SU-DHL-6 (cell line): ENCODE results near the gene EIF4G1.

Experiments
- H2AFZ ChIP-seq: fragments of 200-600 bp; sonication (generic); 2 replicates; pipeline ENCODE4 v1.6.1; 2014; ENCODE audit warnings: low read depth, mild to moderate bottlenecking, moderate library complexity, mixed read lengths, antibody characterized with exemption, low read length; ENCODE audit not compliant: severe bottlenecking
- H3F3A ChIP-seq: fragments of 200-600 bp; shearing (Covaris generic); 2 replicates; pipeline ENCODE4 v1.6.0; 2016; ENCODE audit warnings: antibody characterized with exemption, mild to moderate bottlenecking; ENCODE audit not compliant: insufficient read depth
- H3K27ac ChIP-seq: fragments of 200-600 bp; sonication (generic); 2 replicates; pipeline ENCODE4 v1.5.1; 2016; ENCODE audit warnings: low read depth, mild to moderate bottlenecking, low read length, moderate library complexity, mixed read lengths
- H3K27me3 ChIP-seq: fragments of 200-600 bp; sonication (generic), shearing (Covaris generic); 2 replicates; pipeline ENCODE4 v1.6.0; 2014; ENCODE audit warnings: mild to moderate bottlenecking, low read length
- H3K36me3 ChIP-seq: fragments of 200-600 bp; sonication (generic); 2 replicates; pipeline ENCODE4 v1.6.1; 2014; ENCODE audit warnings: mild to moderate bottlenecking, low read length, mixed read lengths
- H3K4me2 ChIP-seq: fragments of 300-600, 200-600 bp; shearing (Covaris generic), sonication (generic); 2 replicates; pipeline ENCODE4 v1.6.0; 2014; ENCODE audit warnings: low read length, low read depth, mild to moderate bottlenecking; ENCODE audit not compliant: poor library complexity, severe bottlenecking
- H3K4me3 ChIP-seq: fragments of 200-600 bp; sonication (generic); 2 replicates; pipeline ENCODE4 v1.5.1; 2014; ENCODE audit warnings: antibody characterized with exemption, low read length, mild to moderate bottlenecking, mixed read lengths; ENCODE audit not compliant: insufficient read depth, poor library complexity, severe bottlenecking
- H3K79me2 ChIP-seq: fragments of 200-600 bp; sonication (generic); 2 replicates; pipeline ENCODE4 v1.6.1; 2014; ENCODE audit warnings: mild to moderate bottlenecking, low read length, moderate library complexity; ENCODE audit not compliant: insufficient read depth
- H3K9ac ChIP-seq: fragments of 200-600 bp; sonication (generic); 2 replicates; pipeline ENCODE4 v1.7.0; 2014; ENCODE audit warnings: mild to moderate bottlenecking, low read length
- H3K9me2 ChIP-seq: fragments of 200-600 bp; sonication (generic); replicated peaks from 2 replicates; pipeline ENCODE4 v1.6.1; 2014; ENCODE audit warnings: low read length; ENCODE audit not compliant: insufficient read depth
- H3K9me3 ChIP-seq: fragments of 200-600 bp; sonication (generic); 2 replicates; pipeline ENCODE4 v1.6.1; 2014; ENCODE audit warnings: low read length, mixed read lengths; ENCODE audit not compliant: insufficient read depth
- H4K20me1 ChIP-seq: fragments of 200-600 bp; sonication (generic); 2 replicates; pipeline ENCODE4 v1.6.1; 2014; ENCODE audit warnings: low read depth, mild to moderate bottlenecking, antibody characterized with exemption, low read length, moderate library complexity, mixed read lengths
- CTCF ChIP-seq: fragments of 200-600 bp; sonication (generic); IDR thresholded peaks from one replicate; pipeline ENCODE4 v1.5.1; 2017; ENCODE audit warnings: antibody characterized with exemption, mild to moderate bottlenecking, low read length, moderate library complexity; ENCODE audit not compliant: insufficient read depth, poor library complexity, severe bottlenecking
- EZH2phosphoT487 ChIP-seq: fragments of 200-600 bp; sonication (generic), shearing (Covaris generic); conservative IDR thresholded peaks from 2 replicates; pipeline ENCODE4 v1.6.1; 2018; ENCODE audit warnings: mild to moderate bottlenecking, antibody characterized with exemption, low read length, moderate library complexity, mixed read lengths

Gene EIF4G1

GRCh38 chr3:184306341-184306972, 7.9 kb upstream of the EIF4G1 start:
- H3F3A ChIP-seq: 0 out of 2 replicates have a peak, but pooled peaks cover 7% of the 10 kb centered on the region
- no peak overlapping the region for H3K4me2 ChIP-seq
- no peaks in the 10 kb centered on the region for H3K9me3 ChIP-seq
- H3K27ac ChIP-seq: no peak overlapping the region
- no peaks in the 10 kb centered on the region for H3K27me3 ChIP-seq
- no peak overlapping the region for H2AFZ ChIP-seq
- H3K79me2 ChIP-seq: no peaks in the 10 kb centered on the region
- H3K9ac ChIP-seq: no peak overlapping the region
- no peaks in the 10 kb centered on the region; the same call in 1 of the 2 replicates for H3K36me3 ChIP-seq
- H4K20me1 ChIP-seq: no peaks in the 10 kb centered on the region
- H3K4me3 ChIP-seq: no peak overlapping the region
- TF ChIP-seq EZH2phosphoT487 (no peak), CTCF (no peak)
- H3K9me2 ChIP-seq: no peaks in the 10 kb centered on the region

DNA sequence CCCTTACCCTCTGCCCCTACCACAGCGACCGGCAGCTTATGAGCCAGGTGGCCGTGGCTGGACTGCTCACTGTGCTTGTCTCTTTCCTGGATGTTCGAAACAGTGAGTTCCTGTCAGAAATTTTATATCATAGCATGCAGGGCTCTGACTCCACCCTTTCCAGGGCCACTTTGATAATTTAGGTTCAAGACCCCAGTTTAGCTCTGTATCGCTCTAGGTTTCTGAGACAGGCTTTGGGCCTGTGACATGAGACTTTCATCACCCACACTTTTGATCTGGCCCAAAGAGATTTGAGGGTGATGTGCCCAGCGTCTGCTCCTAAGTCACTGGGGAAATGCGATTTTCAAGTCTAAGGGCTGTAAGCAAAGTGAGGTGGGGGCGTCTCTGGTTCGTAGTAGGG, 6.5 kb upstream of the EIF4G1 start:
- no peak for TF ChIP-seq EZH2phosphoT487
- TF ChIP-seq CTCF: no peak
- Histone ChIP-seq H3K27me3 (no peaks in the 10 kb centered on the region), H3K4me2 (no peak overlapping the region), H3K79me2 (no peaks in the 10 kb centered on the region), H4K20me1 (no peaks in the 10 kb centered on the region), H3K9me3 (no peaks in the 10 kb centered on the region), H3K9ac (no peak overlapping the region), H3F3A (0 out of 2 replicates have a peak, but pooled peaks cover 7% of the 10 kb centered on the region), H3K27ac (no peak overlapping the region), H3K4me3 (no peak overlapping the region), H2AFZ (no peak overlapping the region), H3K36me3 (no peaks in the 10 kb centered on the region; the same call in 1 of the 2 replicates), H3K9me2 (no peaks in the 10 kb centered on the region)

- no peak for TF ChIP-seq CTCF
- TF ChIP-seq EZH2phosphoT487: no peak
- Histone ChIP-seq H3K36me3 (no peaks in the 10 kb centered on the region; the same call in 1 of the 2 replicates), H3F3A (0 out of 2 replicates have a peak, but pooled peaks cover 7% of the 10 kb centered on the region), H3K9ac (no peak overlapping the region), H3K9me2 (no peaks in the 10 kb centered on the region), H3K27ac (no peak overlapping the region), H3K27me3 (no peaks in the 10 kb centered on the region), H4K20me1 (no peaks in the 10 kb centered on the region), H3K4me2 (no peak overlapping the region), H3K4me3 (no peak overlapping the region), H2AFZ (no peak overlapping the region), H3K9me3 (no peaks in the 10 kb centered on the region), H3K79me2 (no peaks in the 10 kb centered on the region)
Measured at GRCh38 chr3:184308744-184309143, 5.7 kb upstream of the EIF4G1 start.
